ENCODE measurements around the gene SLC2A14.
"Not testable (repeated sequence)": the region's sequence is repeated elsewhere in the genome, so short reads cannot be mapped to it uniquely, and the experiment has no call there.

Gene SLC2A14

GRCh38 chr12:7872566-7873319, at the start of gene SLC2A14:
Gene SLC2A14, minus strand, starts transcription at chr12:7872915. Its CDS starts 3,035 bp downstream, at chr12:7869880.
- no peak for DNase-seq

GRCh38 chr12:7921181-7921580, 48.5 kb upstream of the SLC2A14 start:
- DNase-seq: not testable (repeated sequence)

GRCh38 chr12:7918268-7918590, 45.5 kb upstream of the SLC2A14 start:
- not testable (repeated sequence) for DNase-seq

- DNase-seq: no peak
Observed at GRCh38 chr12:7917392-7918267, 44.9 kb upstream of the SLC2A14 start.

- DNase-seq: no peak
Observed at GRCh38 chr12:7916936-7917335, 44.2 kb upstream of the SLC2A14 start.

- peak in 1 of 56 donors; percentile 3 for DNase-seq
Observed at GRCh38 chr12:7915661-7916403, 43.1 kb upstream of the SLC2A14 start.

- DNase-seq: not testable (repeated sequence)
Observed at GRCh38 chr12:7910106-7910505, 37.4 kb upstream of the SLC2A14 start.

GRCh38 chr12:7907009-7907408, 34.3 kb upstream of the SLC2A14 start:
- DNase-seq: no peak

GRCh38 chr12:7906303-7906702, 33.6 kb upstream of the SLC2A14 start:
- DNase-seq: not testable (repeated sequence)

GRCh38 chr12:7905600-7906125, 32.9 kb upstream of the SLC2A14 start:
- not testable (repeated sequence) for DNase-seq

- no peak for DNase-seq
Observed at GRCh38 chr12:7905071-7905470, 32.4 kb upstream of the SLC2A14 start.

GRCh38 chr12:7902416-7902815, 29.7 kb upstream of the SLC2A14 start:
- not testable (repeated sequence) for DNase-seq

- DNase-seq: no peak
Observed at GRCh38 chr12:7899755-7900154, 27.0 kb upstream of the SLC2A14 start.

- not testable (repeated sequence) for DNase-seq
Observed at GRCh38 chr12:7896726-7897125, 24.0 kb upstream of the SLC2A14 start.

- DNase-seq: no peak
Observed at GRCh38 chr12:7892186-7892980, 19.7 kb upstream of the SLC2A14 start.

- DNase-seq: no peak
Observed at GRCh38 chr12:7884689-7885088, 12.0 kb upstream of the SLC2A14 start.

- not testable (repeated sequence) for DNase-seq
Observed at GRCh38 chr12:7881736-7882120, 9.0 kb upstream of the SLC2A14 start.

- DNase-seq: not testable (repeated sequence)
Observed at GRCh38 chr12:7880952-7881735, 8.4 kb upstream of the SLC2A14 start.

- DNase-seq: no peak
Observed at GRCh38 chr12:7879246-7879645, 6.5 kb upstream of the SLC2A14 start.

GRCh38 chr12:7877420-7877819, 4.7 kb upstream of the SLC2A14 start:
- DNase-seq: no peak
